Esophagus muscularis mucosa (tissue), 4 donors: Measurements from ENCODE around the gene ULK4. TPM values are rescaled to one million over a fixed set of nuclear protein-coding genes. Genes with fewer than 3 reads are reported as not detected.
"Not testable (repeated sequence)": the region's sequence is repeated elsewhere in the genome, so short reads cannot be mapped to it uniquely, and the experiment has no call there.

Experiments
- DNase-seq: peaks from one replicate; pipeline ENCODE4 v3.0.0-alpha.2; 2017; ENCODE audit errors: extremely low spot score
- H3K27ac ChIP-seq, 4 donors: fragments of 200-600 bp; sonication (generic); replicated peaks in 1 of 4; 1 replicate in 3 of 4; 2 replicates in 1 of 4; pipeline ENCODE4 v1.5.1; 2016 to 2019; ENCODE audit warnings: mild to moderate bottlenecking in 1 of 4
- H3K27me3 ChIP-seq, 4 donors: fragments of 200-600 bp; sonication (generic); one replicate each; pipeline versions ENCODE4 v1.5.1 to v1.6.0; 2016 to 2019
- H3K36me3 ChIP-seq, 4 donors: fragments of 200-600 bp; sonication (generic); one replicate each; pipeline ENCODE4 v1.5.1; 2016 to 2019
- H3K4me1 ChIP-seq, 4 donors: fragments of 200-600 bp; sonication (generic); one replicate each; pipeline ENCODE4 v1.5.1; 2016 to 2019
- H3K4me3 ChIP-seq, 4 donors: fragments of 200-600 bp; sonication (generic); 1 replicate in 2 of 4; 2 replicates in 2 of 4; pipeline ENCODE4 v1.5.1; 2016 to 2019; ENCODE audit warnings: mild to moderate bottlenecking in 4 of 4, moderate library complexity in 1 of 4
- H3K9me3 ChIP-seq, 4 donors: fragments of 200-600 bp; sonication (generic); 1 replicate in 3 of 4; 2 replicates in 1 of 4; pipeline ENCODE4 v1.5.1; 2016 to 2019
- EP300 ChIP-seq: sonication (generic); formaldehyde crosslinking; IDR thresholded peaks from one replicate; pipeline ENCODE4 v1.6.1; 2017; ENCODE audit warnings: antibody characterized with exemption
- POLR2A ChIP-seq: fragments of 450-650 bp; IDR thresholded peaks from one replicate; pipeline ENCODE4 v1.6.1; 2017; ENCODE audit warnings: antibody characterized with exemption, moderate library complexity, mild to moderate bottlenecking, low read depth
- POLR2AphosphoS5 ChIP-seq, 2 donors: sonication (generic); formaldehyde crosslinking; IDR thresholded peaks; one replicate each; pipeline ENCODE4 v1.6.1; 2017; ENCODE audit warnings: antibody characterized with exemption in 2 of 2
- WGBS: methylation state at CpG from one replicate; pipeline ENCODE4 v1.1.5; 2018; 5-methylcytosine and 5-hydroxymethylcytosine counted together
- intact Hi-C: fragments of 100-400 bp; cut with DNase I; formaldehyde crosslinking; loops from one replicate; pipeline ENCODE4 v1.15.1; 2023
- total RNA-seq, 4 donors: library from RNA; depleted of rRNA; stranded (reverse); fragments of >200 nt; gene quantifications; one replicate each; pipeline versions ENCODE4 v1.1.0 to v1.2.1, GENCODE V29; 2016
- TF ChIP-seq, protein P1 (sequence below), 3 experiments: fragments of 200-600 bp in 2 of 3; fragments of 450-650 bp in 1 of 3; sonication (generic) in 2 of 3; IDR thresholded peaks; one replicate each; pipeline ENCODE4 v1.5.1; 2017 to 2019; ENCODE audit warnings: antibody characterized with exemption in 3 of 3, mild to moderate bottlenecking in 2 of 3, moderate library complexity in 1 of 3

The ULK4 gene
- total RNA-seq, 4 donors from 2014 or later, result 4.2 to 15.4 (median 11.0) TPM

DNA sequence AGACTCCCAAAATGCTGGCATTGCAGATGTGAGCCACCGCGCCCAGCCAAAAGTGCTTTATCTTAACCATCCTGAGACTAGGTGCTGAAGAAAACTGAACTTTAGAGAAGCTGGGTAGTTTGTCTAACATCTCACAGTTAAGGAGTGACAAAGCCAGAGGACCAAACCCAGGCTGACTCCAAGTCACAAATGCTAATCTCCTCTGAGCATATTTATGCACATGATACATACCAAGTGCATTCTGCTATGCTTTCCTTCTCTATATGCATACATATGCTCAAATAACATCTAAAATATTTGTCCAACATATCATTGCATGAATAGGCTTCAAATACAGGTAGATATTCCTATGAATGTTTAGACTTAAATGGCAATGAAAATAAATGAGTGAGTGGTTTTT lies 505.7 kb downstream of the ULK4 start:
- Histone ChIP-seq H3K27me3 (no peaks in the 10 kb centered on the region), H3K9me3 (no peaks in the 10 kb centered on the region), H3K36me3 (no peaks in the 10 kb centered on the region), H3K4me1 (peaks cover 0 to 4% (median 2%) of the 10 kb centered on the region in 4 donors), H3K4me3 (no peak overlapping the region), H3K27ac (no peak overlapping the region)
- intact Hi-C loops, result no loop called here
- no peak for TF ChIP-seq POLR2AphosphoS5 (IDR thresholded peaks at IDR 0.05)
- TF ChIP-seq, protein P1, sequence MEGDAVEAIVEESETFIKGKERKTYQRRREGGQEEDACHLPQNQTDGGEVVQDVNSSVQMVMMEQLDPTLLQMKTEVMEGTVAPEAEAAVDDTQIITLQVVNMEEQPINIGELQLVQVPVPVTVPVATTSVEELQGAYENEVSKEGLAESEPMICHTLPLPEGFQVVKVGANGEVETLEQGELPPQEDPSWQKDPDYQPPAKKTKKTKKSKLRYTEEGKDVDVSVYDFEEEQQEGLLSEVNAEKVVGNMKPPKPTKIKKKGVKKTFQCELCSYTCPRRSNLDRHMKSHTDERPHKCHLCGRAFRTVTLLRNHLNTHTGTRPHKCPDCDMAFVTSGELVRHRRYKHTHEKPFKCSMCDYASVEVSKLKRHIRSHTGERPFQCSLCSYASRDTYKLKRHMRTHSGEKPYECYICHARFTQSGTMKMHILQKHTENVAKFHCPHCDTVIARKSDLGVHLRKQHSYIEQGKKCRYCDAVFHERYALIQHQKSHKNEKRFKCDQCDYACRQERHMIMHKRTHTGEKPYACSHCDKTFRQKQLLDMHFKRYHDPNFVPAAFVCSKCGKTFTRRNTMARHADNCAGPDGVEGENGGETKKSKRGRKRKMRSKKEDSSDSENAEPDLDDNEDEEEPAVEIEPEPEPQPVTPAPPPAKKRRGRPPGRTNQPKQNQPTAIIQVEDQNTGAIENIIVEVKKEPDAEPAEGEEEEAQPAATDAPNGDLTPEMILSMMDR (IDR thresholded peaks at IDR 0.05), result no peak
- no peak for TF ChIP-seq POLR2A
- TF ChIP-seq EP300, result no peak
- WGBS, result 100% methylated on average over 2 of the region's 2 CpGs
- DNase-seq, result no peak

DNA sequence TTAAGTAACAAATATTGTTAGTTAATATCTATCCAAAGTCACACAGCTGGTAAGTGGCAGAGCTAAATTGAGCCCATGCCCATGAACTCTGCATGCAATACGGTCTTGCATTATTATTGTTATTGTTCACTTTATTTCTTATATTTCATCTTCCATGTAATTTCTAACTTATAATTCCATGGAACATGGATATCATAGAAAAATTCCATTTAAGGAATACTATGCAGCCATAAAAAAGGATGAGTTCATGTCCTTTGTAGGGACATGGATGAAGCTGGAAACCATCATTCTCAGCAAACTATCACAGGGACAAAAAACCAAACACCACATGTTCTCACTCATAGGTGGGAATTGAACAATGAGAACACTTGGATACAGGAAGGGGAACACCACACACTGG lies 508.3 kb downstream of the ULK4 start:
- H3K27me3 ChIP-seq, H3K9me3 ChIP-seq, H3K4me3 ChIP-seq, H3K27ac ChIP-seq, intact Hi-C loops, DNase-seq, H3K36me3 ChIP-seq: not testable (repeated sequence)
- 96% methylated on average over 1 of the region's 1 CpG for WGBS
- H3K4me1 ChIP-seq, result peaks cover 0 to 18% (median 14%) of the 10 kb centered on the region in 4 donors

DNA sequence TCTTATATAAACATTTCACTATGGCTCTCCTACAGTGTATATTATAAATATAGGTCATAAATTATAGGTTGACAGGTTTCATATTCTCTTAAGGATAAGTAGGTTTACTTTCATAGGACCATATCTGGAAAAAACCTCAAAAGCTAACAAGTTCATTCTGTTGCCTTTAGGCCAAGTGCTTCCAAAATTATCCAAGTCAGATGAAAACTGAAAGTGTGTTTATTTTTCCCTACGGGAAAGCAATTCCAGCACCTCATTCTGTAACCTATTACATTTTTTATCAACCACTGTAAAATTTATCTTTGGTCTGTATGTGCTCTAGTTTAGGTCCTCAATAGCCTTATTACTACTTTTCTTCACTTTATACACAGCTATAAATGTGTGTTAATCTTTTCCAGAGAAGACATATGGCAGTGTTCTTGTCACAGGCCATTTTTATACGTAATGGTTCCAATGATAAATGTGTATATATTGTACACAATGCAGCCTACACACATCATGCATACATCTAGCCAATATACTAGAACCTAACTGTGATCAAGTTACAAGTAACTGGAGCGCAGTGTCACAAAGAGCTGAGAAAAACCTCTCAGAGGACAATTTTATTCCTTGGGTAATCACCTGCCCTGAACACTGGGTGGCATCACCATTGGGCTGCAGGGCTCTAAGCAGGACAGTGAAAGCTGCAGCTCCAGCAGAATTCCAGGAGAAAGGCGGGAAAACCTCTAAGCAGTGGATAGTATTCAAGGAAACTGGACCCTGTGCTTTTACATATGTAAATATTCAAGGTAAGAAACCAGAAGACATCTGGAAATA lies 511.3 kb downstream of the ULK4 start:
- no peak for DNase-seq
- intact Hi-C loops, result no loop called here
- Histone ChIP-seq H3K9me3 (no peaks in the 10 kb centered on the region), H3K4me1 (peaks cover 0 to 18% (median 14%) of the 10 kb centered on the region in 4 donors), H3K4me3 (no peak overlapping the region), H3K27me3 (no peaks in the 10 kb centered on the region), H3K36me3 (no peaks in the 10 kb centered on the region), H3K27ac (no peak overlapping the region)
- 46% methylated on average over 4 of the region's 4 CpGs for WGBS
- TF ChIP-seq POLR2AphosphoS5 (IDR thresholded peaks at IDR 0.05) (no peak), EP300 (no peak), POLR2A (no peak)
- TF ChIP-seq, protein P1 (IDR thresholded peaks at IDR 0.05), result peak in 1 of 3 experiments; percentile 24

DNA sequence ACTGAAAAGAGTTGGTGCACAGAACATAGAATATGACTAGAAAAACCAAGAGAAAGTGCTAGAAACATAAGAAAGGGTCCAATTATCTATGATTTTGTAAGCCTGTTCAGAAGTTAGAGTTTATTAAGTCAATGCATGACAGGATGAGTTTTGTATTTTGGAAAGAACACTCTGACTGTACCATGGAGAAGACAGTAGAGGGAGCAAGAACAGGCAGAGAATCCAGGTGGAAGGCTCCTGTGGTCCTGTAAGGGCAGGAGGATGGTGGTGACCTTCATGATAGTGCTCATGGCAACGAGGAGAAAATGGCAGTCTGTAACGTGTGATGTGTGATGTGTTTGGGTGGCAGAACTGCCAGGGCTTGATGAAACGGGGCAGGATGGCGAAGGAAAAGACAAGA lies 513.5 kb downstream of the ULK4 start:
- WGBS, result 70% methylated on average over 4 of the region's 4 CpGs
- TF ChIP-seq, protein P1 (IDR thresholded peaks at IDR 0.05), result no peak
- no peak for TF ChIP-seq POLR2A
- Histone ChIP-seq H3K4me3 (no peak overlapping the region), H3K36me3 (no peaks in the 10 kb centered on the region), H3K4me1 (peaks cover 0 to 18% (median 14%) of the 10 kb centered on the region in 4 donors), H3K27ac (no peak overlapping the region), H3K9me3 (no peaks in the 10 kb centered on the region), H3K27me3 (no peaks in the 10 kb centered on the region)
- DNase-seq, result no peak
- intact Hi-C loops, result no loop called here

DNA sequence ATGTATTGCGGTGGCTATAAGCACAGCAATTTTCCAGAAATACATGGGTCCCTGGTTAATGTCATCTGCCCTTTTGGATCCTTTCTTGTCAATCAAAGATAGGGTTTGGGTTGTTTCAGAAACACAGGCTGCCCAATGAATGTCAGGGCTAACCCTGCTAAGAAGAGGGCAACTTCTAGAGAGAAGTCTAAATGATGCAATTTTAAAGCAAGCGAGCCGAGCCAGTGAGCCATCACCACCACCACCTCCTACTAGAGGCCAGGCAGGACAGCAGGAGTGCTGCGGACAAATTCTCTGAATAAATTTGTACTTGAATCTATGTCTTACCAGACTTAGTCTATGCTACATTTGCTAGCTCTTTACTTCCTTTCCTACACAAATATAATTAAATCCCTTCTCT lies 514.2 kb downstream of the ULK4 start:
- Histone ChIP-seq H3K36me3 (no peaks in the 10 kb centered on the region), H3K4me1 (peaks cover 0 to 18% (median 14%) of the 10 kb centered on the region in 4 donors), H3K4me3 (no peak overlapping the region), H3K27ac (no peak overlapping the region), H3K9me3 (no peaks in the 10 kb centered on the region), H3K27me3 (no peaks in the 10 kb centered on the region)
- 92% methylated on average over 4 of the region's 4 CpGs for WGBS
- intact Hi-C loops, result no loop called here
- TF ChIP-seq POLR2A (no peak), EP300 (no peak), POLR2AphosphoS5 (IDR thresholded peaks at IDR 0.05) (no peak)
- TF ChIP-seq, protein P1 (IDR thresholded peaks at IDR 0.05), result no peak
- no peak for DNase-seq

DNA sequence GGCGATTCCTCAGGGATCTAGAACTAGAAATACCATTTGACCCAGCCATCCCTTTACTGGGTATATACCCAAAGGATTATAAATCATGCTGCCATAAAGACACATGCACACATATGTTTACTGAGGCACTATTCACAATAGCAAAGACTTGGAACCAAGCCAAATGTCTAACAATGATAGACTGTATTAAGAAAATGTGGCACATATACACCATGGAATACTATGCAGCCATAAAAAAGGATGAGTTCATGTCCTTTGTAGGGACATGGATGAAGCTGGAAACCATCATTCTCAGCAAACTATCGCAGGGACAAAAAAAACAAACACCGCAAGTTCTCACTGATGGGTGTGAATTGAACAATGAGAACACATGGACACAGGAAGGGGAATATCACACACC lies 515.6 kb downstream of the ULK4 start:
- H3K9me3 ChIP-seq, intact Hi-C loops, DNase-seq, H3K27ac ChIP-seq, H3K4me3 ChIP-seq, H3K36me3 ChIP-seq, H3K27me3 ChIP-seq: not testable (repeated sequence)
- WGBS, result 100% methylated on average over 2 of the region's 3 CpGs
- peaks cover 0 to 15% (median 14%) of the 10 kb centered on the region in 4 donors for H3K4me1 ChIP-seq
